HCT116 (cell line): ENCODE results near the gene ZFYVE27. TPM values are rescaled to one million over a fixed set of nuclear protein-coding genes. Genes with fewer than 3 reads are reported as not detected.

Experiments
- ATAC-seq: fragments of 200-7000 bp; cut with Tn5 transposase; 2 replicates; pipeline ENCODE4 v1.9.1; 2020; ENCODE audit warnings: mild to moderate bottlenecking, moderate library complexity
- BruUV-seq: library from RNA; stranded (reverse); fragments of 400-500 nt; replicated peaks from 2 replicates; lab custom pipeline; 2021; lab: Mats Ljungman, UMichigan
- CTCF ChIA-PET: fragments of 300-600 bp; sonication (Branson Sonifier 250); formaldehyde crosslinking; loops from one replicate; lab custom pipeline; 2021; ENCODE audit warnings: antibody characterized with exemption; lab: Charles Lee
- POLR2A ChIA-PET: fragments of 300-600, 350-600 bp; sonication (Branson Sonifier 250); formaldehyde crosslinking; loops from one replicate; lab custom pipeline; 2021; ENCODE audit warnings: antibody characterized with exemption; lab: Charles Lee
- RAD21 ChIA-PET, 2 experiments: fragments of 300-600 bp; sonication (Branson Sonifier 250); formaldehyde crosslinking; loops; one replicate each; lab custom pipeline; 2023; ENCODE audit warnings: low total read pairs in 2 of 2; ENCODE audit not compliant: uncharacterized antibody in 2 of 2, unreplicated experiment in 2 of 2, low non-redundant PET in 1 of 2; lab: Charles Lee
- DNase-seq: peaks from one replicate; pipeline ENCODE4 v3.0.0-alpha.2; 2010; ENCODE audit warnings: low read depth, low spot score
- H2AFZ ChIP-seq: fragments of 200-600 bp; shearing (Covaris generic), sonication (generic); 2 replicates; pipeline ENCODE4 v1.6.1; 2017; ENCODE audit warnings: low read depth, mixed run types, mixed read lengths, antibody characterized with exemption, low read length; ENCODE audit not compliant: poor library complexity, severe bottlenecking
- H3K27ac ChIP-seq: 2 replicates; pipeline ENCODE4 v1.5.1; 2012; ENCODE audit warnings: low read depth, low read length
- H3K27me3 ChIP-seq: fragments of 200-600 bp; sonication (generic); 2 replicates; pipeline ENCODE4 v1.6.1; 2016; ENCODE audit warnings: mixed run types, low read length, mixed read lengths; ENCODE audit not compliant: insufficient read depth
- H3K36me3 ChIP-seq, 2 experiments: fragments of 200-500 bp in 1 of 2; fragments of 200-600 bp in 1 of 2; sonication (Bioruptor generic) in 1 of 2; sonication (generic) in 1 of 2; 2 replicates each; pipeline versions ENCODE4 v1.5.1 to v1.6.1; 2014 to 2016; ENCODE audit warnings: low read length in 2 of 2, inconsistent platforms in 1 of 2, mixed read lengths in 1 of 2, mixed run types in 1 of 2; ENCODE audit not compliant: insufficient read depth in 2 of 2, control insufficient read depth in 1 of 2
- H3K4me1 ChIP-seq, 2 experiments: fragments of 200-600 bp in 1 of 2; sonication (generic) in 1 of 2; 2 replicates each; pipeline versions ENCODE4 v1.5.1 to v1.6.1; 2012 to 2017; ENCODE audit warnings: low read length in 2 of 2, inconsistent platforms in 1 of 2, mild to moderate bottlenecking in 1 of 2, mixed read lengths in 1 of 2, mixed run types in 1 of 2, moderate library complexity in 1 of 2; ENCODE audit not compliant: insufficient read depth in 2 of 2, control insufficient read depth in 1 of 2
- H3K4me2 ChIP-seq: fragments of 200-600 bp; sonication (generic); 2 replicates; pipeline ENCODE4 v1.6.1; 2017; ENCODE audit warnings: mixed run types, low read length, mixed read lengths
- H3K4me3 ChIP-seq, 2 experiments: fragments of 200-600 bp in 1 of 2; sonication (generic) in 1 of 2; replicated peaks in 1 of 2; 2 replicates each; pipeline ENCODE4 v1.5.1; 2011 to 2016; ENCODE audit warnings: low read length in 2 of 2, control low read depth in 1 of 2, low read depth in 1 of 2, mild to moderate bottlenecking in 1 of 2, mixed read lengths in 1 of 2, mixed run types in 1 of 2
- H3K79me2 ChIP-seq: fragments of 200-600 bp; sonication (generic); 2 replicates; pipeline ENCODE4 v1.6.1; 2017; ENCODE audit warnings: mild to moderate bottlenecking, mixed run types, low read length, moderate library complexity, mixed read lengths; ENCODE audit not compliant: insufficient read depth
- H3K9ac ChIP-seq: fragments of 200-600 bp; sonication (generic); 2 replicates; pipeline ENCODE4 v1.6.1; 2016; ENCODE audit warnings: low read length, mixed read lengths
- H3K9me2 ChIP-seq: fragments of 200-600 bp; sonication (generic), shearing (Covaris generic); 2 replicates; pipeline ENCODE4 v1.6.1; 2017; ENCODE audit warnings: mixed run types, mild to moderate bottlenecking, moderate library complexity; ENCODE audit not compliant: insufficient read depth
- H3K9me3 ChIP-seq, 2 experiments: fragments of 200-500 bp in 1 of 2; fragments of 200-600 bp in 1 of 2; sonication (Bioruptor generic) in 1 of 2; sonication (generic) in 1 of 2; 2 replicates each; pipeline ENCODE4 v1.6.1; 2014 to 2017; ENCODE audit warnings: low read length in 2 of 2, mixed read lengths in 2 of 2, inconsistent platforms in 1 of 2, low read depth in 1 of 2, mild to moderate bottlenecking in 1 of 2, mixed run types in 1 of 2, moderate library complexity in 1 of 2; ENCODE audit not compliant: control insufficient read depth in 1 of 2, insufficient read depth in 1 of 2
- H4K20me1 ChIP-seq: fragments of 200-600 bp; sonication (generic), shearing (Covaris generic); 2 replicates; pipeline ENCODE4 v1.6.1; 2017; ENCODE audit warnings: mixed run types, mild to moderate bottlenecking, moderate library complexity; ENCODE audit not compliant: insufficient read depth
- ATF3 ChIP-seq: IDR thresholded peaks from 2 replicates; pipeline ENCODE4 v1.6.1; 2012
- CBX3 ChIP-seq: IDR thresholded peaks from 2 replicates; pipeline ENCODE4 v1.6.1; 2012; ENCODE audit warnings: low read depth
- FOSL1 ChIP-seq: IDR thresholded peaks from 2 replicates; pipeline ENCODE4 v1.6.1; 2012; ENCODE audit warnings: low read depth
- MAX ChIP-seq: IDR thresholded peaks from 2 replicates; pipeline ENCODE4 v1.6.1; 2012
- POLR2AphosphoS5 ChIP-seq: IDR thresholded peaks from 2 replicates; pipeline ENCODE4 v1.6.1; 2011; ENCODE audit warnings: mild to moderate bottlenecking, low read depth, low read length, moderate library complexity
- RAD21 ChIP-seq: IDR thresholded peaks from 2 replicates; pipeline ENCODE4 v1.6.1; 2012; ENCODE audit warnings: low read depth, mild to moderate bottlenecking
- SIN3A ChIP-seq: IDR thresholded peaks from 2 replicates; pipeline ENCODE4 v1.6.1; 2012; ENCODE audit warnings: low read depth
- SP1 ChIP-seq: IDR thresholded peaks from 2 replicates; pipeline ENCODE4 v1.6.1; 2012; ENCODE audit warnings: low read depth
- ZBTB33 ChIP-seq: IDR thresholded peaks from 2 replicates; pipeline ENCODE4 v1.6.1; 2011; ENCODE audit warnings: mild to moderate bottlenecking, low read length, moderate library complexity; ENCODE audit not compliant: insufficient replicate concordance; ENCODE audit errors: extremely low read depth
- ZFX ChIP-seq: fragments of 450-650 bp; IDR thresholded peaks from 2 replicates; pipeline ENCODE4 v1.6.1; 2017
- ZNF274 ChIP-seq: fragments of 200-500 bp; sonication (Bioruptor generic); IDR thresholded peaks from 2 replicates; pipeline ENCODE4 v1.6.1; 2014; ENCODE audit warnings: mild to moderate bottlenecking, low read depth, low read length, inconsistent platforms
- intact Hi-C: fragments of 100-400 bp; cut with micrococcal nuclease; formaldehyde crosslinking; loops from 2 replicates; pipeline ENCODE4 v1.10.0; 2022
- total RNA-seq: library from RNA; stranded (reverse); gene quantifications from one replicate; pipeline ENCODE4 v1.2.1, GENCODE V29; 2021; ENCODE audit not compliant: unreplicated experiment
- TF ChIP-seq, protein P1 (sequence below): IDR thresholded peaks from 2 replicates; pipeline ENCODE4 v1.6.1; 2012; ENCODE audit warnings: low read depth

ZFYVE27 gene
- total RNA-seq, 1 experiment from 2014 or later: 28.4 TPM

DNA sequence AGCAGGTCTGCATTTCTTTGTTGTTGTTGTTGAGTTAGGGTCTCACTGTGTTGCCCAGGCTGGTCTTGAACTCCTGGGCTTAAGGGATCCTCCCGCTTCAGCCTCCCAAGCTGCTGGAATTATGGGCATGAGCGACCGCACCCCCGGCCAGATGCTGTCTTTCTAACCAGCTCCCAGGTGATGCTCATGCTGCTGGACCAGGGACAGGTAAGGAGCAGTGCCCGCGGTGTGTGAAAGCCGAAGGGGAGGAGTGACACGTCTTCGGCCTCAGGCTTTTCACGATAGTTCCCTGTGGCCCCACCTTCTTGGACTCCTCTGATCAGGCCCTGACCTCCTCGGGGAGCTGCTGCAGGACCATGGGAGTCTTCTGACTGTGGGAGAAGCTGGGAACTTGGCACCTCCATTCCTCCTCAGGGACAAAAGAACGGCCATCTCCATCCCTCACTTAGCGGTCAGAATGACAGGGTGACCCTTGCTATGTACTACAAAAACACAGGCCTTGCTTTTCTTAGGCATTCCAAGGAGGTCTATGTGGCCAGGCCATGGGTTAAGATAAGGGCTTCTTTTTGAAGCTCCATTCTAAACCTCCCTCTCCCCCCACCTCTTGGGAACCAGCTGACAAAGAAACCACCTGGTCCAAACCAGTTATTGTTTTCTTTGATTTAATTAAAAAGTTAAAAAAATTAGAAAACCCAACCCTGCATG is 29.3 kb downstream of the ZFYVE27 start:
- no peak overlapping the region for H3K27ac ChIP-seq
- no peaks in the 10 kb centered on the region for H3K9me3 ChIP-seq
- TF ChIP-seq POLR2AphosphoS5 (no peak), ATF3 (no peak), ZNF274 (no peak), SP1 (no peak), RAD21 (no peak), ZFX (no peak), SIN3A (no peak), MAX (no peak), ZBTB33 (no peak), CBX3 (no peak), FOSL1 (no peak)
- TF ChIP-seq, protein P1, sequence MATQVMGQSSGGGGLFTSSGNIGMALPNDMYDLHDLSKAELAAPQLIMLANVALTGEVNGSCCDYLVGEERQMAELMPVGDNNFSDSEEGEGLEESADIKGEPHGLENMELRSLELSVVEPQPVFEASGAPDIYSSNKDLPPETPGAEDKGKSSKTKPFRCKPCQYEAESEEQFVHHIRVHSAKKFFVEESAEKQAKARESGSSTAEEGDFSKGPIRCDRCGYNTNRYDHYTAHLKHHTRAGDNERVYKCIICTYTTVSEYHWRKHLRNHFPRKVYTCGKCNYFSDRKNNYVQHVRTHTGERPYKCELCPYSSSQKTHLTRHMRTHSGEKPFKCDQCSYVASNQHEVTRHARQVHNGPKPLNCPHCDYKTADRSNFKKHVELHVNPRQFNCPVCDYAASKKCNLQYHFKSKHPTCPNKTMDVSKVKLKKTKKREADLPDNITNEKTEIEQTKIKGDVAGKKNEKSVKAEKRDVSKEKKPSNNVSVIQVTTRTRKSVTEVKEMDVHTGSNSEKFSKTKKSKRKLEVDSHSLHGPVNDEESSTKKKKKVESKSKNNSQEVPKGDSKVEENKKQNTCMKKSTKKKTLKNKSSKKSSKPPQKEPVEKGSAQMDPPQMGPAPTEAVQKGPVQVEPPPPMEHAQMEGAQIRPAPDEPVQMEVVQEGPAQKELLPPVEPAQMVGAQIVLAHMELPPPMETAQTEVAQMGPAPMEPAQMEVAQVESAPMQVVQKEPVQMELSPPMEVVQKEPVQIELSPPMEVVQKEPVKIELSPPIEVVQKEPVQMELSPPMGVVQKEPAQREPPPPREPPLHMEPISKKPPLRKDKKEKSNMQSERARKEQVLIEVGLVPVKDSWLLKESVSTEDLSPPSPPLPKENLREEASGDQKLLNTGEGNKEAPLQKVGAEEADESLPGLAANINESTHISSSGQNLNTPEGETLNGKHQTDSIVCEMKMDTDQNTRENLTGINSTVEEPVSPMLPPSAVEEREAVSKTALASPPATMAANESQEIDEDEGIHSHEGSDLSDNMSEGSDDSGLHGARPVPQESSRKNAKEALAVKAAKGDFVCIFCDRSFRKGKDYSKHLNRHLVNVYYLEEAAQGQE: no peak
- no peaks in the 10 kb centered on the region for H3K27me3 ChIP-seq
- H3K79me2 ChIP-seq: no peaks in the 10 kb centered on the region
- H3K4me2 ChIP-seq: no peak overlapping the region
- no peak overlapping the region for H2AFZ ChIP-seq
- ChIA-PET CTCF (interaction anchor here (1.1 kb wide), 1 partner anchor 261 kb away, joined by 3 read pairs; no protein-coding TSS in a partner anchor), POLR2A (no interaction called here), RAD21 (no interaction called here)
- peaks cover 0 to 3% of the 10 kb centered on the region in 2 experiments; a peak in 1 of 4 replicates for H3K36me3 ChIP-seq
- no TSS peak for BruUV-seq
- no peaks in the 10 kb centered on the region for H4K20me1 ChIP-seq
- intact Hi-C loops: no loop called here
- DNase-seq (no peak), ATAC-seq (no peak)
- no peak overlapping the region for H3K4me3 ChIP-seq
- H3K9me2 ChIP-seq: no peaks in the 10 kb centered on the region
- H3K4me1 ChIP-seq: peaks cover 2 to 4% of the 10 kb centered on the region in 2 experiments; a peak in 3 of 4 replicates
- H3K9ac ChIP-seq: no peak overlapping the region
